ENCODE measurements around the gene ELOVL2.

Gene ELOVL2

GRCh38 chr6:10951675-10952282 is 92.3 kb downstream of the ELOVL2 start:
- Histone ChIP-seq H3K27me3 (ENCODE audit: insufficient read depth, low read length, poor library complexity) (peaks cover 5% of the 10 kb centered on the region), H3K79me2 (ENCODE audit: insufficient read depth, low read length) (no peaks in the 10 kb centered on the region), H3K27ac (ENCODE audit: low read length) (no peak overlapping the region), H3K4me3 (ENCODE audit: low read depth in 1 of 2, low read length in 2 of 2) (no peak overlapping the region), H3K9ac (ENCODE audit: low read depth, low read length) (no peak overlapping the region), H3K4me2 (ENCODE audit: insufficient read depth, low read length) (no peak overlapping the region), H2AFZ (ENCODE audit: low read depth, low read length) (no peak overlapping the region), H3K4me1 (ENCODE audit: insufficient read depth, low read length) (no peaks in the 10 kb centered on the region), H4K20me1 (ENCODE audit: insufficient read depth, low read length) (no peaks in the 10 kb centered on the region), H3K36me3 (ENCODE audit: insufficient read depth, low read length) (no peaks in the 10 kb centered on the region), H3K9me3 (ENCODE audit: insufficient read depth, low read length, severe bottlenecking) (no peaks in the 10 kb centered on the region)
- DNase-seq = no peak
- peak; percentile 58; the same call in 2 of the 3 replicates for ATAC-seq (ENCODE audit: insufficient read depth, low read depth)
- no peak for TF ChIP-seq EZH2 (IDR thresholded peaks at IDR 0.05; ENCODE audit: borderline replicate concordance, low read depth, low read length, severe bottlenecking)
- TF ChIP-seq CTCF (IDR thresholded peaks at IDR 0.05; ENCODE audit: borderline replicate concordance, extremely low read depth, low read length, poor library complexity, severe bottlenecking) = peak; percentile 58

GRCh38 chr6:10949579-10950490 is 94.3 kb downstream of the ELOVL2 start:
- peaks cover 5% of the 10 kb centered on the region for H3K27me3 ChIP-seq (ENCODE audit: insufficient read depth, low read length, poor library complexity)
- no peak overlapping the region for H3K27ac ChIP-seq (ENCODE audit: low read length)
- no peaks in the 10 kb centered on the region for H4K20me1 ChIP-seq (ENCODE audit: insufficient read depth, low read length)
- no peak overlapping the region for H2AFZ ChIP-seq (ENCODE audit: low read depth, low read length)
- no peak for DNase-seq
- H3K9me3 ChIP-seq (ENCODE audit: insufficient read depth, low read length, severe bottlenecking) = no peaks in the 10 kb centered on the region
- H3K4me2 ChIP-seq (ENCODE audit: insufficient read depth, low read length) = no peak overlapping the region
- no peaks in the 10 kb centered on the region for H3K36me3 ChIP-seq (ENCODE audit: insufficient read depth, low read length)
- ATAC-seq (ENCODE audit: insufficient read depth, low read depth) = no peak
- no peaks in the 10 kb centered on the region for H3K79me2 ChIP-seq (ENCODE audit: insufficient read depth, low read length)
- no peaks in the 10 kb centered on the region for H3K4me1 ChIP-seq (ENCODE audit: insufficient read depth, low read length)
- H3K9ac ChIP-seq (ENCODE audit: low read depth, low read length) = no peak overlapping the region
- H3K4me3 ChIP-seq (ENCODE audit: low read depth in 1 of 2, low read length in 2 of 2) = no peak overlapping the region
- no peak for TF ChIP-seq EZH2 (IDR thresholded peaks at IDR 0.05; ENCODE audit: borderline replicate concordance, low read depth, low read length, severe bottlenecking)
- no peak for TF ChIP-seq CTCF (IDR thresholded peaks at IDR 0.05; ENCODE audit: borderline replicate concordance, extremely low read depth, low read length, poor library complexity, severe bottlenecking)

GRCh38 chr6:10947966-10948365 is 96.1 kb downstream of the ELOVL2 start:
- peaks cover 5% of the 10 kb centered on the region for H3K27me3 ChIP-seq (ENCODE audit: insufficient read depth, low read length, poor library complexity)
- no peak overlapping the region for H3K9ac ChIP-seq (ENCODE audit: low read depth, low read length)
- H3K9me3 ChIP-seq (ENCODE audit: insufficient read depth, low read length, severe bottlenecking) = no peaks in the 10 kb centered on the region
- DNase-seq = no peak
- TF ChIP-seq CTCF (IDR thresholded peaks at IDR 0.05; ENCODE audit: borderline replicate concordance, extremely low read depth, low read length, poor library complexity, severe bottlenecking) (no peak), EZH2 (IDR thresholded peaks at IDR 0.05; ENCODE audit: borderline replicate concordance, low read depth, low read length, severe bottlenecking) (no peak)
- H3K27ac ChIP-seq (ENCODE audit: low read length) = no peak overlapping the region
- H3K79me2 ChIP-seq (ENCODE audit: insufficient read depth, low read length) = no peaks in the 10 kb centered on the region
- H3K4me3 ChIP-seq (ENCODE audit: low read depth in 1 of 2, low read length in 2 of 2) = no peak overlapping the region
- H3K36me3 ChIP-seq (ENCODE audit: insufficient read depth, low read length) = no peaks in the 10 kb centered on the region
- no peaks in the 10 kb centered on the region for H4K20me1 ChIP-seq (ENCODE audit: insufficient read depth, low read length)
- no peak overlapping the region for H3K4me2 ChIP-seq (ENCODE audit: insufficient read depth, low read length)
- H2AFZ ChIP-seq (ENCODE audit: low read depth, low read length) = no peak overlapping the region
- no peak for ATAC-seq (ENCODE audit: insufficient read depth, low read depth)
- no peaks in the 10 kb centered on the region for H3K4me1 ChIP-seq (ENCODE audit: insufficient read depth, low read length)

All from DND-41 (cell line).